Keratinocyte (primary cell): ENCODE measurements around the gene RAB21. TPM values are rescaled to one million over a fixed set of nuclear protein-coding genes. Genes with fewer than 3 reads are reported as not detected.

Experiments
- DNase-seq: peaks from one replicate; pipeline ENCODE4 v3.0.0-alpha.2; 2011; ENCODE audit warnings: low read depth, missing footprints, low spot score
- FAIRE-seq: peaks from 2 replicates; lab custom pipeline; 2011; peaks lifted over from hg19 to GRCh38; lab: Jason Lieb, UNC
- H2AFZ ChIP-seq: 2 replicates; pipeline ENCODE4 v1.6.0; 2012; ENCODE audit warnings: low read length, control low read depth, inconsistent platforms; ENCODE audit not compliant: control insufficient read depth
- H3K27ac ChIP-seq: 2 replicates; pipeline ENCODE4 v1.5.1; 2011; ENCODE audit warnings: low read length; ENCODE audit not compliant: control insufficient read depth, insufficient read depth
- H3K27me3 ChIP-seq: 3 replicates; pipeline ENCODE4 v1.6.0; 2011; ENCODE audit warnings: low read length; ENCODE audit not compliant: control insufficient read depth, insufficient read depth; ENCODE audit errors: extremely low read depth
- H3K36me3 ChIP-seq, 2 experiments: 2 replicates in 1 of 2; 3 replicates in 1 of 2; pipeline ENCODE4 v1.5.1; 2011; ENCODE audit warnings: low read length in 2 of 2, mild to moderate bottlenecking in 1 of 2; ENCODE audit not compliant: control insufficient read depth in 2 of 2, insufficient read depth in 2 of 2; ENCODE audit errors: extremely low read depth in 1 of 2
- H3K4me1 ChIP-seq: 3 replicates; pipeline ENCODE4 v1.5.1; 2011; ENCODE audit warnings: low read length; ENCODE audit not compliant: control insufficient read depth, insufficient read depth; ENCODE audit errors: extremely low read depth
- H3K4me2 ChIP-seq: 3 replicates; pipeline ENCODE4 v1.6.0; 2011; ENCODE audit warnings: low read depth, low read length; ENCODE audit not compliant: control insufficient read depth, insufficient read depth; ENCODE audit errors: extremely low read depth
- H3K4me3 ChIP-seq, 3 experiments: fragments of 200-600 bp in 1 of 3; sonication (generic) in 1 of 3; 2 replicates in 2 of 3; 3 replicates in 1 of 3; pipeline ENCODE4 v1.5.1; 2011 to 2016; ENCODE audit warnings: low read length in 3 of 3, mild to moderate bottlenecking in 3 of 3, control low read depth in 2 of 3, inconsistent platforms in 1 of 3, low read depth in 1 of 3, mixed read lengths in 1 of 3, mixed run types in 1 of 3, moderate library complexity in 1 of 3; ENCODE audit not compliant: control insufficient read depth in 2 of 3, insufficient read depth in 2 of 3; ENCODE audit errors: extremely low read depth in 1 of 3
- H3K79me2 ChIP-seq: 2 replicates; pipeline ENCODE4 v1.6.0; 2012; ENCODE audit warnings: low read length; ENCODE audit not compliant: control insufficient read depth, insufficient read depth
- H3K9ac ChIP-seq: 3 replicates; pipeline ENCODE4 v1.6.0; 2011; ENCODE audit warnings: low read length; ENCODE audit not compliant: control insufficient read depth, insufficient read depth; ENCODE audit errors: extremely low read depth
- H3K9me1 ChIP-seq: 3 replicates; pipeline ENCODE4 v1.6.0; 2011; ENCODE audit warnings: low read length; ENCODE audit not compliant: control insufficient read depth, insufficient read depth; ENCODE audit errors: extremely low read depth
- H3K9me3 ChIP-seq: 2 replicates; pipeline ENCODE4 v1.5.1; 2012; ENCODE audit warnings: low read depth, low read length; ENCODE audit not compliant: control insufficient read depth
- H4K20me1 ChIP-seq: 3 replicates; pipeline ENCODE4 v1.6.0; 2011; ENCODE audit warnings: low read length; ENCODE audit not compliant: control insufficient read depth, insufficient read depth; ENCODE audit errors: extremely low read depth
- EZH2 ChIP-seq: IDR thresholded peaks from one replicate; pipeline ENCODE4 v1.6.1; 2012; ENCODE audit warnings: inconsistent platforms, mild to moderate bottlenecking, low read length, moderate library complexity
- dilution Hi-C: fragments of 300-500 bp; cut with MboI; formaldehyde crosslinking; loops from one replicate; pipeline ENCODE4 v1.7.0; 2020; ENCODE audit warnings: low sequenced_read_pairs; ENCODE audit not compliant: extremely low pct_ligation_motif_present
- polyA plus RNA-seq, 5 experiments: library from polyadenylated mRNA; depleted of rRNA in 3 of 5; stranded (reverse) in 3 of 5; stranded (forward) in 1 of 5; unstranded in 1 of 5; fragments of >200 nt; gene quantifications; 1 replicate in 1 of 5; 2 replicates in 3 of 5; 3 replicates in 1 of 5; pipeline versions ENCODE4 v1.2.1 to v1.2.3, GENCODE V29; 2011 to 2012; ENCODE audit warnings: missing spikeins in 2 of 5, low read depth in 1 of 5, low replicate concordance in 1 of 5
- TF ChIP-seq, protein P1 (sequence below), 3 experiments: IDR thresholded peaks in 1 of 3; conservative IDR thresholded peaks in 1 of 3; optimal IDR thresholded peaks in 1 of 3; 2 replicates in 2 of 3; 3 replicates in 1 of 3; pipeline versions ENCODE3 to v1.5.1; 2011; ENCODE audit warnings: low read length in 3 of 3, mild to moderate bottlenecking in 3 of 3, moderate library complexity in 2 of 3, control low read depth in 1 of 3, inconsistent platforms in 1 of 3; ENCODE audit not compliant: insufficient read depth in 2 of 3; ENCODE audit errors: extremely low read depth in 1 of 3

The RAB21 gene
- polyA plus RNA-seq, 1 donor (not counting 4 experiments of a cell fraction or from before 2014, with no cell fraction given) = 21.9 TPM

DNA sequence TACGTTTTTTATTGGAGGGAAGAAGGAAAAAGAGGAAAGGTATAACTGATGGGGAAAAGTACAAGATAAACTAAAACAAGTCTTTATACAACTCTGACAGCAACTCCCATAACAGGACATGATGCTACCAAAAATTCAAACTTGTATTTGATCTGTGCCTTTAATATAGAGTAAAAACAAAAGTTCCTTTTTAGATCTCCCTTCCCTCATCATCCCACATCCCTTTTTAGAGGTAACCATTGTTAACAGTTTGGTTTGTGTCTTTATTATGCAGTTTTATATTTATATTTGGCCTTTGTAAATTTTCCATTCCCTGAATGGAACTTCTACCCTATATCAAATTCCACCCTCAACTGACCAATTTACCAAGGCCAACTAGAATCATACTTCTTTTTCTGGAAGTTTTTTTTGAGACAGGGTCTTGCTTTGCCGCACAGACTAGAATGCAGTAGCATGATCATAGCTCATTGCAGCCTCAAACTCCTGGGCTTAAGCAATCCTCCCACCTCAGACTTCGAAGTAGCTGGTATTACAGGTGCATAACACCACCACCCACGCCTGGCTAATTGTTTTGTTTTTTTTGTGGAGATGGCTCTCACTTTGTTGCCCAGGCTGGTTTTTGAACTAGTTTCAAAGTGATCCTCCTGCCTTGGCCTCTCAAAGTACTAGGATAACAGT, 36.9 kb downstream of the RAB21 start:
- no peak for FAIRE-seq

DNA sequence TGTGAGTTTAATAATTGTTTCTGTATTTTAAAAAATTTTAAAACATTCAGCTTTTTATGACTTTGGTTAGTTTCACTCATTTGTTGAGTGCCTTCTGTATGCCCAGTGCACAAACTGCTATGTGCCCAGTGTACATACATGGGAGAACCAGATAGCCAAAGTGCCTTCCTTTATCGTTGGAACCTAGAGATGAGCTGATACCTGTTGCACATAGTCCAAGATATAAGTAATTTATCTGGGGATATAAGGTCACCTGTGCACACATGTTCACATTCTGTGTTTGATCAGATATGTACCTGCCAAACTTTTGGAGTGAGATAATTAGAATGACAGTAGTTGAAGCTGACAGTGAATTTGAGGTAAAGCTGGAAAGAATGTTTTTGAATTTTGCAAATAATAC, 37.9 kb downstream of the RAB21 start:
- H3K27me3 ChIP-seq = no peaks in the 10 kb centered on the region
- H3K9ac ChIP-seq = no peak overlapping the region
- TF ChIP-seq, protein P1, sequence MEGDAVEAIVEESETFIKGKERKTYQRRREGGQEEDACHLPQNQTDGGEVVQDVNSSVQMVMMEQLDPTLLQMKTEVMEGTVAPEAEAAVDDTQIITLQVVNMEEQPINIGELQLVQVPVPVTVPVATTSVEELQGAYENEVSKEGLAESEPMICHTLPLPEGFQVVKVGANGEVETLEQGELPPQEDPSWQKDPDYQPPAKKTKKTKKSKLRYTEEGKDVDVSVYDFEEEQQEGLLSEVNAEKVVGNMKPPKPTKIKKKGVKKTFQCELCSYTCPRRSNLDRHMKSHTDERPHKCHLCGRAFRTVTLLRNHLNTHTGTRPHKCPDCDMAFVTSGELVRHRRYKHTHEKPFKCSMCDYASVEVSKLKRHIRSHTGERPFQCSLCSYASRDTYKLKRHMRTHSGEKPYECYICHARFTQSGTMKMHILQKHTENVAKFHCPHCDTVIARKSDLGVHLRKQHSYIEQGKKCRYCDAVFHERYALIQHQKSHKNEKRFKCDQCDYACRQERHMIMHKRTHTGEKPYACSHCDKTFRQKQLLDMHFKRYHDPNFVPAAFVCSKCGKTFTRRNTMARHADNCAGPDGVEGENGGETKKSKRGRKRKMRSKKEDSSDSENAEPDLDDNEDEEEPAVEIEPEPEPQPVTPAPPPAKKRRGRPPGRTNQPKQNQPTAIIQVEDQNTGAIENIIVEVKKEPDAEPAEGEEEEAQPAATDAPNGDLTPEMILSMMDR (optimal IDR thresholded peaks at IDR 0.05 in 1 of 3, IDR thresholded peaks at IDR 0.05 in 1 of 3, conservative IDR thresholded peaks at IDR 0.05 in 1 of 3; ENCODE audit: extremely low read depth in 1 of 3, insufficient read depth in 2 of 3, low read length in 3 of 3) = no peak
- TF ChIP-seq EZH2 = no peak
- H3K9me1 ChIP-seq = no peaks in the 10 kb centered on the region
- H3K27ac ChIP-seq = no peak overlapping the region
- dilution Hi-C loops = no loop called here
- H3K9me3 ChIP-seq = no peaks in the 10 kb centered on the region
- FAIRE-seq = no peak
- peaks cover 0 to 3% of the 10 kb centered on the region in 2 experiments for H3K36me3 ChIP-seq
- no peaks in the 10 kb centered on the region for H3K4me1 ChIP-seq
- H4K20me1 ChIP-seq = no peaks in the 10 kb centered on the region
- H3K4me2 ChIP-seq = no peak overlapping the region
- no peaks in the 10 kb centered on the region for H3K79me2 ChIP-seq
- H3K4me3 ChIP-seq = no peak overlapping the region
- no peak for DNase-seq
- H2AFZ ChIP-seq = no peak overlapping the region

More for the DNA sequence above, 36.9 kb downstream of the RAB21 start:
- Histone ChIP-seq H3K36me3 (peaks cover 0 to 7% of the 10 kb centered on the region in 2 experiments), H3K9ac (no peak overlapping the region), H3K9me3 (no peaks in the 10 kb centered on the region), H3K79me2 (no peaks in the 10 kb centered on the region), H3K4me3 (no peak overlapping the region), H3K4me1 (no peaks in the 10 kb centered on the region), H2AFZ (no peak overlapping the region), H4K20me1 (no peaks in the 10 kb centered on the region), H3K27ac (no peak overlapping the region), H3K9me1 (no peaks in the 10 kb centered on the region), H3K4me2 (no peak overlapping the region), H3K27me3 (no peaks in the 10 kb centered on the region)
- no peak for TF ChIP-seq EZH2
- TF ChIP-seq, protein P1 (optimal IDR thresholded peaks at IDR 0.05 in 1 of 3, IDR thresholded peaks at IDR 0.05 in 1 of 3, conservative IDR thresholded peaks at IDR 0.05 in 1 of 3; ENCODE audit: extremely low read depth in 1 of 3, insufficient read depth in 2 of 3, low read length in 3 of 3) = no peak
- no peak for DNase-seq
- dilution Hi-C loops = no loop called here
